Activated naive CD8-positive, alpha-beta T cell treated with anti-CD3 and anti-CD28 coated beads, Interleukin-2, amount 10 ng/mL, durations not matched to agents 7 days and 5 days (primary cell): ENCODE data around the gene MXRA8. TPM values are rescaled to one million over a fixed set of nuclear protein-coding genes. Genes with fewer than 3 reads are reported as not detected.

Source experiments
- ATAC-seq: fragments of 150-1000 bp; cut with Tn5 transposase; one replicate; pipeline ENCODE4 v1.10.0; 2021; ENCODE audit warnings: low read depth, moderate library complexity
- POLR2A ChIA-PET: fragments of 350-600 bp; sonication (Branson Sonifier 250); formaldehyde crosslinking; loops from one replicate; lab custom pipeline; 2021; ENCODE audit warnings: antibody characterized with exemption; lab: Charles Lee
- DNase-seq: peaks from one replicate; pipeline ENCODE4 v3.0.0; 2021
- H3K27ac Mint-ChIP-seq: one replicate; pipeline ENCODE4 v1.8.0; 2022; ENCODE audit warnings: mild to moderate bottlenecking, mixed read lengths
- H3K27me3 Mint-ChIP-seq: one replicate; pipeline ENCODE4 v1.8.0; 2022; ENCODE audit warnings: mild to moderate bottlenecking, moderate library complexity, mixed read lengths
- H3K36me3 Mint-ChIP-seq: one replicate; pipeline ENCODE4 v1.8.0; 2021; ENCODE audit warnings: mild to moderate bottlenecking, mixed read lengths
- H3K4me1 Mint-ChIP-seq: one replicate; pipeline ENCODE4 v1.8.0; 2021; ENCODE audit warnings: mixed read lengths
- H3K4me3 Mint-ChIP-seq: one replicate; pipeline ENCODE4 v1.8.0; 2022; ENCODE audit warnings: mild to moderate bottlenecking, moderate library complexity, mixed read lengths
- H3K9me3 Mint-ChIP-seq: one replicate; pipeline ENCODE4 v1.8.0; 2021; ENCODE audit warnings: mixed read lengths
- total RNA-seq, 2 experiments: library from RNA; stranded (reverse); gene quantifications; one replicate each; pipeline ENCODE4 v1.2.3, GENCODE V29; 2021

Gene MXRA8
- total RNA-seq, 2 experiments from 2014 or later = 0.51 to 1.2 TPM

GRCh38 chr1:1329304-1330210, 28.8 kb downstream of the MXRA8 start:
- H3K27ac Mint-ChIP-seq = no peak overlapping the region
- peaks cover 4% of the 10 kb centered on the region for H3K4me1 Mint-ChIP-seq
- no peak overlapping the region for H3K4me3 Mint-ChIP-seq
- POLR2A ChIA-PET = no interaction called here
- ATAC-seq (no peak), DNase-seq (no peak)
- H3K36me3 Mint-ChIP-seq = no peaks in the 10 kb centered on the region
- H3K9me3 Mint-ChIP-seq = no peaks in the 10 kb centered on the region
- H3K27me3 Mint-ChIP-seq = no peaks in the 10 kb centered on the region

- H3K27ac Mint-ChIP-seq = no peak overlapping the region
- no peaks in the 10 kb centered on the region for H3K9me3 Mint-ChIP-seq
- H3K27me3 Mint-ChIP-seq = no peaks in the 10 kb centered on the region
- H3K4me3 Mint-ChIP-seq = no peak overlapping the region
- H3K4me1 Mint-ChIP-seq = peaks cover 8% of the 10 kb centered on the region
- H3K36me3 Mint-ChIP-seq = no peaks in the 10 kb centered on the region
- POLR2A ChIA-PET = interaction anchor here (0.5 kb wide), 1 partner anchor 419 kb away, joined by 4 read pairs; no protein-coding TSS in a partner anchor
- no peak for DNase-seq
- no peak for ATAC-seq
Measured at GRCh38 chr1:1328254-1328653, 30.1 kb downstream of the MXRA8 start.

- no peak for ATAC-seq
- POLR2A ChIA-PET = no interaction called here
- no peak for DNase-seq
- H3K9me3 Mint-ChIP-seq = no peaks in the 10 kb centered on the region
- no peak overlapping the region for H3K4me3 Mint-ChIP-seq
- H3K4me1 Mint-ChIP-seq = peaks cover 11% of the 10 kb centered on the region
- no peak overlapping the region for H3K27ac Mint-ChIP-seq
- H3K27me3 Mint-ChIP-seq = no peaks in the 10 kb centered on the region
- H3K36me3 Mint-ChIP-seq = no peaks in the 10 kb centered on the region
Measured at GRCh38 chr1:1327291-1327690, 31.1 kb downstream of the MXRA8 start.

GRCh38 chr1:1326075-1326605, 32.2 kb downstream of the MXRA8 start:
- Mint-ChIP-seq H3K36me3 (no peaks in the 10 kb centered on the region), H3K4me3 (peak overlapping the region; percentile 76), H3K27me3 (no peaks in the 10 kb centered on the region), H3K9me3 (no peaks in the 10 kb centered on the region), H3K4me1 (peaks cover 15% of the 10 kb centered on the region), H3K27ac (peak overlapping the region; percentile 80)
- POLR2A ChIA-PET = interaction anchor here (1.1 to 1.3 kb wide), 2 partner anchors 12 to 49 kb away, joined by 3 read pairs; partner anchors contain the start of gene AURKAIP1
- no peak for ATAC-seq
- DNase-seq = no peak

GRCh38 chr1:1325288-1326074, 32.9 kb downstream of the MXRA8 start:
- Mint-ChIP-seq H3K4me3 (peak overlapping the region; percentile 76), H3K9me3 (no peaks in the 10 kb centered on the region), H3K4me1 (peaks cover 15% of the 10 kb centered on the region), H3K36me3 (no peaks in the 10 kb centered on the region), H3K27me3 (no peaks in the 10 kb centered on the region), H3K27ac (peak overlapping the region; percentile 80)
- no peak for ATAC-seq
- POLR2A ChIA-PET = interaction anchor here (0.8 to 1.3 kb wide), 4 partner anchors 11 to 74 kb away, joined by 3 read pairs; partner anchors contain the start of genes AURKAIP1, CCNL2 and UBE2J2
- no peak for DNase-seq

- Mint-ChIP-seq H3K4me1 (peaks cover 15% of the 10 kb centered on the region), H3K36me3 (peaks cover 1% of the 10 kb centered on the region), H3K27ac (peak within 1 kb of the TSS; percentile 95), H3K9me3 (no peaks in the 10 kb centered on the region), H3K27me3 (no peaks in the 10 kb centered on the region), H3K4me3 (peak within 1 kb of the TSS; percentile 93)
- POLR2A ChIA-PET = interaction anchor here (0.8 to 1.3 kb wide), 4 partner anchors 11 to 74 kb away, joined by 3 read pairs; partner anchors contain the start of genes AURKAIP1, CCNL2 and UBE2J2
- DNase-seq = peak; percentile 97
- peak; percentile 85 for ATAC-seq
Measured at GRCh38 chr1:1324524-1325287, 33.6 kb downstream of the MXRA8 start, which contains the start of the genes CPTP and INTS11. Gene CPTP (plus strand): TSS chr1:1324802. CDS start chr1:1326911, 2,109 bp downstream. Gene INTS11 (minus strand): TSS chr1:1324660. CDS start chr1:1324608, 52 bp downstream.

- Mint-ChIP-seq H3K27me3 (no peaks in the 10 kb centered on the region), H3K4me3 (peak overlapping the region; percentile 93), H3K9me3 (no peaks in the 10 kb centered on the region), H3K36me3 (peaks cover 5% of the 10 kb centered on the region), H3K27ac (peak overlapping the region; percentile 65), H3K4me1 (peaks cover 15% of the 10 kb centered on the region)
- DNase-seq (no peak), ATAC-seq (peak; percentile 33)
- POLR2A ChIA-PET = no interaction called here
Measured at GRCh38 chr1:1324084-1324523, 34.3 kb downstream of the MXRA8 start.

- H3K36me3 Mint-ChIP-seq = peaks cover 6% of the 10 kb centered on the region
- POLR2A ChIA-PET = no interaction called here
- no peaks in the 10 kb centered on the region for H3K27me3 Mint-ChIP-seq
- ATAC-seq (no peak), DNase-seq (no peak)
- H3K4me1 Mint-ChIP-seq = peaks cover 15% of the 10 kb centered on the region
- peak overlapping the region; percentile 93 for H3K4me3 Mint-ChIP-seq
- H3K9me3 Mint-ChIP-seq = no peaks in the 10 kb centered on the region
- peak overlapping the region; percentile 94 for H3K27ac Mint-ChIP-seq
Measured at GRCh38 chr1:1322952-1323351, 35.4 kb downstream of the MXRA8 start.

GRCh38 chr1:1322418-1322817, 35.9 kb downstream of the MXRA8 start:
- DNase-seq (no peak), ATAC-seq (no peak)
- Mint-ChIP-seq H3K4me3 (peak overlapping the region; percentile 31), H3K4me1 (peaks cover 15% of the 10 kb centered on the region), H3K27me3 (no peaks in the 10 kb centered on the region), H3K27ac (peak overlapping the region; percentile 56), H3K36me3 (peaks cover 6% of the 10 kb centered on the region), H3K9me3 (no peaks in the 10 kb centered on the region)
- POLR2A ChIA-PET = no interaction called here

GRCh38 chr1:1321477-1321876, 36.9 kb downstream of the MXRA8 start:
- Mint-ChIP-seq H3K27me3 (no peaks in the 10 kb centered on the region), H3K4me1 (peaks cover 17% of the 10 kb centered on the region), H3K9me3 (no peaks in the 10 kb centered on the region), H3K4me3 (no peak overlapping the region), H3K36me3 (peaks cover 8% of the 10 kb centered on the region), H3K27ac (no peak overlapping the region)
- no peak for DNase-seq
- POLR2A ChIA-PET = interaction anchor here (1.3 kb wide), 1 partner anchor 48 kb away, joined by 3 read pairs; no protein-coding TSS in a partner anchor
- no peak for ATAC-seq

- Mint-ChIP-seq H3K4me1 (peaks cover 13% of the 10 kb centered on the region), H3K4me3 (no peak overlapping the region), H3K27ac (no peak overlapping the region), H3K27me3 (no peaks in the 10 kb centered on the region), H3K36me3 (peaks cover 8% of the 10 kb centered on the region), H3K9me3 (no peaks in the 10 kb centered on the region)
- ATAC-seq (no peak), DNase-seq (no peak)
- POLR2A ChIA-PET = interaction anchor here (0.6 to 1.3 kb wide), 4 partner anchors 9 to 48 kb away, joined by 3 to 4 read pairs (median 3); no protein-coding TSS in a partner anchor
Measured at GRCh38 chr1:1320666-1321448, 37.5 kb downstream of the MXRA8 start.

GRCh38 chr1:1319646-1319941, 38.8 kb downstream of the MXRA8 start:
- Mint-ChIP-seq H3K27ac (no peak overlapping the region), H3K9me3 (no peaks in the 10 kb centered on the region), H3K27me3 (no peaks in the 10 kb centered on the region), H3K36me3 (peaks cover 11% of the 10 kb centered on the region), H3K4me3 (no peak overlapping the region), H3K4me1 (peaks cover 13% of the 10 kb centered on the region)
- DNase-seq = no peak
- no peak for ATAC-seq
- POLR2A ChIA-PET = no interaction called here
